GM19328 (cell line): ENCODE measurements around the gene OR4C5.
"Not testable (repeated sequence)": the region's sequence is repeated elsewhere in the genome, so short reads cannot be mapped to it uniquely, and the experiment has no call there.

Experiments used
- ATAC-seq: cut with Tn5 transposase; IDR thresholded peaks from one replicate; pipeline ENCODE4 v1.9.1; 2021; ENCODE audit warnings: mild to moderate bottlenecking, moderate library complexity; ENCODE audit not compliant: unreplicated experiment

The OR4C5 gene

DNA sequence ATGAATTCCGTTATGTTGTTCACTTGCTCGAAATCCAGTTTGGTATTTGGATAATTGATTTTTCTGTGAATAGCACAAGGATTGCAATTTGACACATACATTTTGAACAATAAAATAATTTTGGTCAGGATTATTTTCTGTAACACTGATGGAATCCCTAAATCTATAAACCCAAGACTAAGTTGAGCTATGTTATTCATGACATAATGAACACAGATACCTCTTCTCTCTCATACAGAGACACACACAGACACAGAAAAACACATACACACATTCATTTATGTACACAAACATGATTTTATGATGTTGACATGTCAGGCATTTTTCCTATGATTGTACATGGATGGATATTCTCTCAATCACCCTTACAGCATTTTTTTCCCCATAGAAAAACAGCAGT, at the start of gene OR4C5:
Gene OR4C5, minus strand, starts transcription at position 101 of the 400 bp plus-strand sequence. Its CDS starts 0 bp downstream, at position 101.
- no peak for ATAC-seq

DNA sequence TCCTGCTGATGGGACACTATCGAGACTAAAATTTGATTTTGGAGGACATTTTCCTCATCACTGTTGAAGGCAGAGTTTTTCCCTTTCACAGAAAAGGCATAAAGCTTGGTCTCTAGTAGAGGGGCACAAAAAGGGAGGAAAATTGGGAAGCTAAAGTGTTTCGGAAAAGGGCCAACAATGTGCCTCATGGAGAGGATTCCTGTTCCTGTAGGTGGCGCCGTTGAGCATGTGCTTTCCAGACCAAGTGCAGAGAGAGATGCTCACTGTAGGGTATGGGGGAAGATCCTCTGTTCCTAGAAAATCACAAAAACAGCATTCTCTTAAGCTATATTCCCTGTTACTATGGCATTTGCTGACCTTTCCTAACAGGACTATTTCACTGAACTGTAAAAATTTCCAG, 18.4 kb upstream of the OR4C5 start:
- no peak for ATAC-seq

DNA sequence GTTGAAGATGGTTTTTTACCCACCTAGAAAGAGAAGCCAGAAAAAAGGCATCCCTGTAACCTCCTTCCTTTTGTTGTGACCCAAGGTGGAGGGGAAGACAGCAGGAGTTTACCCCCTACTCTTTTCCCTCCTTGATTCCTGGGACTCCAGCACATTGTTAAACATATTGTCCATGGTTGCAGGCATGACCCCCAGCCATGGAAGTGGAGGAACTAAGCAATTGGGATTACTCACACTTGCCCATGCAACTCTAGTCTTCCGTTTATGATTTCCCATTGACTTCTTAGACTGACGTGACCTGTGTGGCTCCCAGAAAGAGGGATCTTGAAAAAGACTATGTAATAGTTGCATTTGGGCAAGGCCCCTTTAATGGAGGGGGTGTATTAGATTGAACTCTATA, 17.9 kb upstream of the OR4C5 start:
- not testable (repeated sequence) for ATAC-seq

DNA sequence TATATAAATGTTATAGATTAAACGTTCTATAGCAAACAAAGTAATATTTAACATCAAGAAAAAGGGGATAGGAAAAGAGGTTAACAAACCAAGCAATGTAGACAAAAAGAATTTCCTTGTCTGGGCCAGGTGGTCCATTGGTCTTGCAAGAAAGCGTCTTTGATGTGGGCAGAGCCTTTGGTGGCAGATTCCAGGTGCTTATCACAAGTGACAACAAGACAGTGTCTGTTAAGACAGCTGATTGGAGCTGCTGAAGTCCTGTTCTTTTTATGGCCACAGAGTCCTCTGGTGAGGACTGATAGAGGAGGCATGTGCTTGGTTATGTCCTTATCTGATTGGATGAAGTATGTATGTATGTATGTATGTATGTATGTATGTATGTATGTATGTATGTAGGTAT, 5.0 kb downstream of the OR4C5 start:
- ATAC-seq: not testable (repeated sequence)

DNA sequence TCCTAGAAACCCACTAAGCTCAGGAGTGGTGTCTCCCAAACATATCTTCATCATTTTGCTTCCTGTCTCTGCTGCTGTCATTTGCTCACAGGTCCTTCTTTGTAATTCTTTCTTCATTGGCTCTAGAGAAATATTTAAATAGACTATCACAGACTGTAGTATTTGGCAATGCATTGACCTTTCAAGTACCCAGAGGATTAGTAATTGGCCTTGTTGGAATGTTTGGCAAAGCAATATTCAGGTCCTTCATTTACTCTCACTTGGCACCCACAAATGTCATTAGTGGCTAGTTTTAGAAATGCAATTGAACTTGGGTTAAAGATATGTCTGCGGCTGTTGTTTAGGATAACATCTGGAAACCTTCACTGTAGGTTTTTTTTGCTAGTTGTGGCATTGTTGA, 11.6 kb downstream of the OR4C5 start:
- no peak for ATAC-seq

DNA sequence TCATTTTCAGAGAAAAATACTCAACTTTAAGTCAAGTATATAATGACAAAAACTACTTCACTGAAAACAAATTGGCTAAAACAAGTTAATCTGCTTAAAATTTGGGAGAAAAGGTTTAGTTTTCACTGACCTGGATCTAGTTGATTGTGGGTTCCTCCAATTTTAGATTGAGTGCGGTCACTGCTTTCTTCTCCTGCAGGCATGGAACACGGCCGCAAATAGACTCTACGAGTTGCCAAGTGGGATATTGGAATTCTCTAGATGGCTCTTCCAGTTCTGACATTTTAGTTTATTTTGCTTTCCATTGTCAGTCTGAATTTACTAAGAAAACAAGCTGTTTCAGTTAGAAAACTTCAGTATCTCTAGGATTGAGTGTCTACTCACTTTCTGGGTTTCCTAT, 12.3 kb downstream of the OR4C5 start:
- no peak for ATAC-seq

DNA sequence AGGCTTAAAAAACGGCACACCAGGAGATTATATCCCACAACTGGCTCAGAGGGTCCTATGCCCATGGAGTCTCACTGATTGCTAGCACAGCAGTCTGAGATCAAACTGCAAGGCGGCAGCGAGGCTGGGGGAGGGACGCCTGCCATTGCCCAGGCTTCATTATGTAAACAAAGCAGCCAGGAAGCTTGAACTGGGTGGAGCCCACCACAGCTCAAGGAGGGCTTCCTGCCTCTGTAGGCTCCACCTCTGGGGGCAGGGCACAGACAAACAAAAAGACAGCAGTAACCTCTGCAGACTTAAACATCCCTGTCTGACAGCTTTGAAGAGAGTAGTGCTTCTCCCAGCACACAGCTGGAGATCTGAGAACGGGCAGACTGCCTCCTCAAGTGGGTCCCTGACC, 20.0 kb downstream of the OR4C5 start:
- ATAC-seq: not testable (repeated sequence)

DNA sequence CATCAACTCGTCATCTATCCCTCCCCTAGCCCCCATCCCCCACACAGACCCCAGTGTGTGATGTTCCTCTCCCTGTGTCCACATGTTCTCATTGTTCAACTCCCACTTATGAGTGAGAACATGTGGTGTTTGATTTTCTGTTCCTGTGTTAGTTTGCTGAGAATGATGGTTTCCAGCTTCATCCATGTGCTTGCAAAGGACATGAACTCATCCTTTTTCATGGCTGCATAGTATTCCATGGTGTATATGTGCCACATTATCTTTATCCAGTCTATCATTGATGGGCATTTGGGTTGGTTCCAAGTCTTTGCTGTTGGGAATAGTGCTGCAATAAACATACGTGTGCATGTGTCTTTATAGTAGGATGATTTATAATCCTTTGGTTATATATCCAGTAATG, 23.8 kb downstream of the OR4C5 start:
- not testable (repeated sequence) for ATAC-seq

DNA sequence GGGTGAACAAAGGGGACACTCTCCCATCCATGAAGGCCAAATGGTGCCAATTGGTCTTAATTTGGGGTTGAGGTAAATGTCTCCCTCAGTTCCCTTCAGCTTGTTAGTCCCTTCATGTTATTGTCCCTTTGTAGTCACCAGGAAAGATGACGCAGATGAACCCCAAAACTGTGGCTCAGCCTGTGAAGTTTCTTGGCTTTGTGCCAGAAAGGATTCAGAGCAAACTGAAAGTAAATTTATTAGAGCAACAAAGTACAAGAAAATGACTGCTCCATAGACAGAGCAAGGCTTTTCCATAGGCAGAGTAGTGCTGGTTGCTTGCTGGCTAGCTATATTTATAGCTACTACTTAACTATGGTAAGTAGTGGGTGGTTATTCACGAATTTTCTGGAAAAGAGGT, 24.8 kb downstream of the OR4C5 start:
- ATAC-seq: no peak

DNA sequence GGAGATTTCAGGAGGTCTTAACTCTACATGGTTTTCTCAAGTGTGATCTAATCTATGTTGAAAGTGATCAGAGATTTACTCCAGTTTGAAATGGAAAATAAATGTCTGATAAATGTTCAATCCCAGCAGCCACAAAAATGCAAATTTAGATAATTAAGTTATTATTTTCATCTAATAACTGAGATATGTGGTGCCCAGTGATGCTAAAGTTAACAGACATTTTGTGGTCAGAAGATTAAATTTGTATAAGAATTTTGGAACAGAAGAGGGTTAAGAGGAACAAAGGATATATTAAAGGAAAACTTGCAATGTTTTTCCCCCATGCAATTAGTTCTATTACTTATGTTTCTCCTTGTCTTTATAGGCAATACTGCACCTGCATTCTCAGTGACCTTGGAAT, 41.6 kb downstream of the OR4C5 start, which contains the start of gene OR4C3:
Gene OR4C3, plus strand, starts transcription at position 301 of the 400 bp plus-strand sequence. CDS start 102 bp downstream, outside the sequence.
- ATAC-seq: not testable (repeated sequence)

DNA sequence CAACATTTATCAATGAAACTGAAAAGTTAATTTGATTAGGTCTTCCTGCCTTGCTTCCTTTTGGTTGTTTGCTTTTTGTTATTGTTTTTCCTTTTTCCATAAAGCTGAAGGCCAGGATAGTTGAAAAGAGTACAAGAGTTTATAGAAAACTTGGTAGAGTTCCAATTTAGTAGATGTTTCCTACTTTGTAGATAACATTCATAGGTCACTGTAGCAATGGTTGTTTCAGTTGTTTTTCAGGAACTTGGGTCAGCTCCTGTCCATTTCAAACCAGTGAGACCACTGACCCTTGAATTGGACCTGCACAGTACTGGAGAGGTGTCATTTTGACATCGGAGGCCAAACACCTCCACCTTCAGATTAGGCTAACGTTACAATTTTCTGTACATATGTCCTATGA, 46.5 kb downstream of the OR4C5 start:
- ATAC-seq: not testable (repeated sequence)
